C4-2B (cell line): ENCODE results near the gene MYCBP2.

Experiments
- CTCF ChIP-seq: fragments of 450-650 bp; conservative IDR thresholded peaks from 2 replicates; pipeline ENCODE4 v1.5.1; 2017; ENCODE audit warnings: mild to moderate bottlenecking
- ZFX ChIP-seq: fragments of 450-650 bp; IDR thresholded peaks from 2 replicates; pipeline ENCODE4 v1.6.1; 2017

- TF ChIP-seq CTCF (no peak), ZFX (no peak)
Measured at GRCh38 chr13:77329133-77329910, 2.4 kb upstream of the MYCBP2 start.
